ENCODE measurements around the gene PPP2R3C.

GRCh38 chr14:35158491-35158890, 36.7 kb upstream of the PPP2R3C start:
- no peak for TF ChIP-seq EZH2phosphoT487 (IDR thresholded peaks at IDR 0.05; ENCODE audit: borderline replicate concordance, low read length)
- TF ChIP-seq, protein P1, sequence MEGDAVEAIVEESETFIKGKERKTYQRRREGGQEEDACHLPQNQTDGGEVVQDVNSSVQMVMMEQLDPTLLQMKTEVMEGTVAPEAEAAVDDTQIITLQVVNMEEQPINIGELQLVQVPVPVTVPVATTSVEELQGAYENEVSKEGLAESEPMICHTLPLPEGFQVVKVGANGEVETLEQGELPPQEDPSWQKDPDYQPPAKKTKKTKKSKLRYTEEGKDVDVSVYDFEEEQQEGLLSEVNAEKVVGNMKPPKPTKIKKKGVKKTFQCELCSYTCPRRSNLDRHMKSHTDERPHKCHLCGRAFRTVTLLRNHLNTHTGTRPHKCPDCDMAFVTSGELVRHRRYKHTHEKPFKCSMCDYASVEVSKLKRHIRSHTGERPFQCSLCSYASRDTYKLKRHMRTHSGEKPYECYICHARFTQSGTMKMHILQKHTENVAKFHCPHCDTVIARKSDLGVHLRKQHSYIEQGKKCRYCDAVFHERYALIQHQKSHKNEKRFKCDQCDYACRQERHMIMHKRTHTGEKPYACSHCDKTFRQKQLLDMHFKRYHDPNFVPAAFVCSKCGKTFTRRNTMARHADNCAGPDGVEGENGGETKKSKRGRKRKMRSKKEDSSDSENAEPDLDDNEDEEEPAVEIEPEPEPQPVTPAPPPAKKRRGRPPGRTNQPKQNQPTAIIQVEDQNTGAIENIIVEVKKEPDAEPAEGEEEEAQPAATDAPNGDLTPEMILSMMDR (IDR thresholded peaks at IDR 0.05; ENCODE audit: low read depth, low read length, poor library complexity, severe bottlenecking): no peak

Data from DOHH2 (cell line).